Cardiac fibroblast (primary cell): Measurements from ENCODE around the gene C1orf116.

Experiments used
- DNase-seq, 2 donors: peaks; one replicate each; pipeline versions ENCODE4 v3.0.0 to v3.0.0-alpha.2; 2010; ENCODE audit warnings: low read depth in 2 of 2
- H3K4me3 ChIP-seq, 2 donors: replicated peaks in 1 of 2; 1 replicate in 1 of 2; 2 replicates in 1 of 2; pipeline ENCODE4 v1.5.1; 2011; ENCODE audit warnings: low read depth in 2 of 2, low read length in 2 of 2, mild to moderate bottlenecking in 2 of 2, moderate library complexity in 1 of 2
- CTCF ChIP-seq: IDR thresholded peaks from one replicate; pipeline ENCODE4 v1.5.1; 2011; ENCODE audit warnings: low read depth, mild to moderate bottlenecking, low read length, inconsistent platforms

C1orf116 gene

GRCh38 chr1:207021139-207021861 is 11.3 kb downstream of the C1orf116 start:
- H3K4me3 ChIP-seq: no peak overlapping the region
- DNase-seq: peak; percentile 58 to 65
- TF ChIP-seq CTCF: no peak

GRCh38 chr1:207020709-207021107 is 11.8 kb downstream of the C1orf116 start:
- peak; percentile 39 to 59 for DNase-seq
- TF ChIP-seq CTCF: no peak
- H3K4me3 ChIP-seq: no peak overlapping the region

GRCh38 chr1:207020065-207020708 is 12.4 kb downstream of the C1orf116 start:
- H3K4me3 ChIP-seq: no peak overlapping the region
- DNase-seq: no peak
- no peak for TF ChIP-seq CTCF

- DNase-seq: no peak
- no peak for TF ChIP-seq CTCF
- no peak overlapping the region for H3K4me3 ChIP-seq
These were observed 12.9 kb downstream of the C1orf116 start for GRCh38 chr1:207019661-207020060.

- TF ChIP-seq CTCF: no peak
- no peak overlapping the region for H3K4me3 ChIP-seq
- DNase-seq: no peak
These were observed 13.4 kb downstream of the C1orf116 start for GRCh38 chr1:207019161-207019560.

GRCh38 chr1:207018707-207019106 is 13.8 kb downstream of the C1orf116 start:
- no peak for TF ChIP-seq CTCF
- DNase-seq: no peak
- H3K4me3 ChIP-seq: no peak overlapping the region
